Mesendoderm (in vitro differentiated cells): ENCODE measurements around the gene RAPGEF4.

Experiments used
- DNase-seq: peaks from one replicate; pipeline ENCODE4 v3.0.0; 2013
- H2AK5ac ChIP-seq: 2 replicates; pipeline ENCODE4 v1.6.1; 2013; ENCODE audit warnings: low read length, inconsistent platforms
- H2BK120ac ChIP-seq: 2 replicates; pipeline ENCODE4 v1.6.1; 2013; ENCODE audit warnings: low read depth, mild to moderate bottlenecking, low read length, moderate library complexity, mixed read lengths
- H2BK15ac ChIP-seq: replicated peaks from 2 replicates; pipeline ENCODE4 v1.6.1; 2013; ENCODE audit warnings: low read depth, mild to moderate bottlenecking, moderate library complexity
- H2BK5ac ChIP-seq: 2 replicates; pipeline ENCODE4 v1.6.1; 2013; ENCODE audit warnings: low read length, inconsistent platforms
- H3K18ac ChIP-seq: 2 replicates; pipeline ENCODE4 v1.6.1; 2013; ENCODE audit warnings: mild to moderate bottlenecking, low read length, mixed read lengths
- H3K23ac ChIP-seq: one replicate; pipeline ENCODE4 v1.6.1; 2013; ENCODE audit warnings: low read length
- H3K27ac ChIP-seq: 2 replicates; pipeline ENCODE4 v1.5.1; 2013; ENCODE audit warnings: low read depth, mild to moderate bottlenecking, inconsistent platforms, low read length, moderate library complexity
- H3K27me3 ChIP-seq: 2 replicates; pipeline ENCODE4 v1.6.1; 2013; ENCODE audit warnings: low read length, control low read depth, mild to moderate bottlenecking, inconsistent platforms; ENCODE audit not compliant: insufficient read depth, poor library complexity
- H3K36me3 ChIP-seq: 2 replicates; pipeline ENCODE4 v1.6.1; 2013; ENCODE audit warnings: low read length, inconsistent platforms; ENCODE audit not compliant: control insufficient read depth, insufficient read depth
- H3K4ac ChIP-seq: one replicate; pipeline ENCODE4 v1.6.1; 2013; ENCODE audit warnings: low read depth, mild to moderate bottlenecking, low read length, moderate library complexity
- H3K4me1 ChIP-seq: 2 replicates; pipeline ENCODE4 v1.6.1; 2013; ENCODE audit warnings: low read depth, low read length, inconsistent platforms; ENCODE audit not compliant: control insufficient read depth
- H3K4me2 ChIP-seq: 2 replicates; pipeline ENCODE4 v1.6.1; 2013; ENCODE audit warnings: low read length
- H3K4me3 ChIP-seq: 2 replicates; pipeline ENCODE4 v1.5.1; 2013; ENCODE audit warnings: mild to moderate bottlenecking, low read length
- H3K56ac ChIP-seq: one replicate; pipeline ENCODE4 v1.6.1; 2013; ENCODE audit warnings: low read length
- H3K79me1 ChIP-seq: 2 replicates; pipeline ENCODE4 v1.6.1; 2013; ENCODE audit warnings: low read length, inconsistent platforms
- H3K79me2 ChIP-seq: 2 replicates; pipeline ENCODE4 v1.6.1; 2013; ENCODE audit warnings: mild to moderate bottlenecking, low read length; ENCODE audit not compliant: control insufficient read depth, insufficient read depth
- H3K9ac ChIP-seq: 2 replicates; pipeline ENCODE4 v1.6.1; 2013; ENCODE audit warnings: low read length, inconsistent platforms
- H4K5ac ChIP-seq: one replicate; pipeline ENCODE4 v1.6.1; 2013; ENCODE audit warnings: low read length
- H4K8ac ChIP-seq: one replicate; pipeline ENCODE4 v1.6.1; 2013; ENCODE audit warnings: low read depth, mild to moderate bottlenecking, control low read depth, low read length, moderate library complexity
- WGBS: extraction: QIAGEN DNeasy Blood & Tissue Kit; methylation state at CpG from one replicate; pipeline ENCODE4 v1.1.7; 2013; ENCODE audit warnings: low lambda C conversion rate, missing lambda C conversion rate; ENCODE audit not compliant: insufficient coverage; ENCODE audit errors: extremely low coverage; 5-methylcytosine and 5-hydroxymethylcytosine counted together

RAPGEF4 gene

GRCh38 chr2:172896661-172897081, 161.0 kb downstream of the RAPGEF4 start:
- Histone ChIP-seq H4K5ac (no peak overlapping the region), H3K79me1 (no peaks in the 10 kb centered on the region), H3K18ac (no peak overlapping the region), H3K4me1 (no peaks in the 10 kb centered on the region), H2BK120ac (no peak overlapping the region), H3K9ac (no peak overlapping the region), H2BK5ac (no peak overlapping the region), H3K79me2 (no peaks in the 10 kb centered on the region), H2AK5ac (no peak overlapping the region), H3K27me3 (no peaks in the 10 kb centered on the region), H3K36me3 (no peaks in the 10 kb centered on the region), H3K27ac (no peak overlapping the region), H3K23ac (no peak overlapping the region), H3K4me3 (no peak overlapping the region), H3K4ac (no peak overlapping the region), H3K56ac (no peak overlapping the region), H4K8ac (no peak overlapping the region), H2BK15ac (no peak overlapping the region), H3K4me2 (no peak overlapping the region)
- no peak for DNase-seq
- WGBS = no CpG with 5 or more reads among the region's 4 CpGs

- no peaks in the 10 kb centered on the region for H3K36me3 ChIP-seq
These were observed 165.2 kb downstream of the RAPGEF4 start for GRCh38 chr2:172900871-172901270.

DNA sequence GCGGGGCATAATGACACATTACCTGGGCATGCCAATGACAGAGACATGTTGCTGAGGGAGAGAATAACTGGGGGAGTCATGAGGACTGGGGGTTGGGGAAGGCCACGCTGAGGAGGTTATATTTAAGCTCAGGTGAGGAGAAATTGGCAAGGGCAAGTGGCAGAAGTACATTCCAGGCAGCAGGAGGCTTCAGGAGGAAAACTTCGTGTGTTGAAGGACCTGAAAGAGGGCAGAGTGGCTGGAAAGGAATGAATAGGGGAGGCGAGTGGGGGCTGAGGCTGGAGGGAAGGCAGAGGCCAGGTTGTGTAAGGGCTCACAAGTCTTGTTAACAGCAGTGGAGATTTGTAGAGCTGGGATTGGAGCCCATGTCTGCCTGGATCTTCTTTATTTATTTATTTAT, 166.3 kb downstream of the RAPGEF4 start:
- no peak overlapping the region for H3K4me3 ChIP-seq
- H3K27ac ChIP-seq = no peak overlapping the region
- no peak overlapping the region for H2BK120ac ChIP-seq
- no peak overlapping the region for H2BK5ac ChIP-seq
- H3K56ac ChIP-seq = no peak overlapping the region
- no peak overlapping the region for H3K18ac ChIP-seq
- no peak overlapping the region for H3K9ac ChIP-seq
- H3K36me3 ChIP-seq = no peaks in the 10 kb centered on the region
- H2AK5ac ChIP-seq = no peak overlapping the region
- H3K23ac ChIP-seq = no peak overlapping the region
- no peaks in the 10 kb centered on the region for H3K27me3 ChIP-seq
- no peak overlapping the region for H3K4me2 ChIP-seq
- no peak overlapping the region for H2BK15ac ChIP-seq
- peak; percentile 16 for DNase-seq
- no peak overlapping the region for H3K4ac ChIP-seq
- H3K4me1 ChIP-seq = no peaks in the 10 kb centered on the region
- no peaks in the 10 kb centered on the region for H3K79me1 ChIP-seq
- H4K8ac ChIP-seq = no peak overlapping the region
- no CpG with 5 or more reads among the region's 4 CpGs for WGBS
- H4K5ac ChIP-seq = no peak overlapping the region
- no peaks in the 10 kb centered on the region for H3K79me2 ChIP-seq

More at GRCh38 chr2:172900871-172901270, 165.2 kb downstream of the RAPGEF4 start:
- no peak for DNase-seq
- Histone ChIP-seq H3K79me1 (no peaks in the 10 kb centered on the region), H3K27me3 (no peaks in the 10 kb centered on the region), H2AK5ac (no peak overlapping the region), H3K18ac (no peak overlapping the region), H3K56ac (no peak overlapping the region), H3K4me3 (no peak overlapping the region), H3K9ac (no peak overlapping the region), H3K4me1 (no peaks in the 10 kb centered on the region), H3K79me2 (no peaks in the 10 kb centered on the region), H4K5ac (no peak overlapping the region), H2BK5ac (no peak overlapping the region), H2BK120ac (no peak overlapping the region), H4K8ac (no peak overlapping the region), H3K23ac (no peak overlapping the region), H3K27ac (no peak overlapping the region), H2BK15ac (no peak overlapping the region), H3K4me2 (no peak overlapping the region), H3K4ac (no peak overlapping the region)
- 100% methylated on average over 1 of the region's 3 CpGs for WGBS

DNA sequence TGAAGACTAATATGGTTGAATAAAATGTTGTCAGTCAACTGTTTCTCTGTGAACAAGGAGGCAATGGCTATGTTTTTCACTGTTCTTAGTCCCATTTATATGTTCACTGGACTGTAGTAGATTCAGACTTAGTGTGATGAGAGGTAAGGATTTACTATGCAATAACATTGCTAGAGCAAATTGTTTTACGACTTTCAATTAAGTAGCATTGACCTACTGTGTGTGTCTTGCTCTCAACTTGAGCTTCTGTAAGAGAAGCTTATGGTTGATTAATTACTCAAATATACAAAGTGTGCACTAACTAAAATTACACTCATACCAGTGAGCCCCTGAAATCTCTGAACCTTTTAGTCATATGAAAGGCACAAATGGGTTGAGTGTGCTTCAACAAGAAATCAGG, 168.6 kb downstream of the RAPGEF4 start:
- Histone ChIP-seq H4K5ac (no peak overlapping the region), H3K27ac (no peak overlapping the region), H3K9ac (no peak overlapping the region)

GRCh38 chr2:172905937-172906811, 170.5 kb downstream of the RAPGEF4 start:
- DNase-seq = no peak
- Histone ChIP-seq H2BK5ac (no peak overlapping the region), H3K18ac (no peak overlapping the region), H4K8ac (no peak overlapping the region), H3K4me2 (no peak overlapping the region), H3K4ac (no peak overlapping the region), H2BK15ac (no peak overlapping the region), H4K5ac (no peak overlapping the region), H3K27me3 (no peaks in the 10 kb centered on the region), H3K27ac (no peak overlapping the region), H3K36me3 (no peaks in the 10 kb centered on the region), H3K79me2 (no peaks in the 10 kb centered on the region), H3K23ac (no peak overlapping the region), H3K9ac (no peak overlapping the region), H3K4me3 (no peak overlapping the region), H3K4me1 (no peaks in the 10 kb centered on the region), H2BK120ac (no peak overlapping the region), H3K56ac (no peak overlapping the region), H3K79me1 (no peaks in the 10 kb centered on the region), H2AK5ac (no peak overlapping the region)
- WGBS = no CpG with 5 or more reads among the region's 3 CpGs

More for the DNA sequence above, 168.6 kb downstream of the RAPGEF4 start:
- Histone ChIP-seq H3K18ac (no peak overlapping the region), H3K27me3 (no peaks in the 10 kb centered on the region), H3K4ac (no peak overlapping the region), H4K8ac (no peak overlapping the region), H2BK120ac (no peak overlapping the region), H3K4me1 (no peaks in the 10 kb centered on the region), H3K23ac (no peak overlapping the region), H2BK5ac (no peak overlapping the region), H2BK15ac (no peak overlapping the region), H3K56ac (no peak overlapping the region), H3K79me2 (no peaks in the 10 kb centered on the region), H3K36me3 (no peaks in the 10 kb centered on the region), H3K79me1 (no peaks in the 10 kb centered on the region), H3K4me3 (no peak overlapping the region), H2AK5ac (no peak overlapping the region), H3K4me2 (no peak overlapping the region)
- DNase-seq = no peak
- WGBS = no CpG with 5 or more reads among the region's 1 CpG
